HG03175 (cell line): ENCODE measurements around the gene LILRB2.
"Not testable (repeated sequence)": the region's sequence is repeated elsewhere in the genome, so short reads cannot be mapped to it uniquely, and the experiment has no call there.

Experiments used
- ATAC-seq: cut with Tn5 transposase; IDR thresholded peaks from one replicate; pipeline ENCODE4 v1.9.1; 2021; ENCODE audit warnings: mild to moderate bottlenecking, moderate library complexity; ENCODE audit not compliant: unreplicated experiment

LILRB2 gene

DNA sequence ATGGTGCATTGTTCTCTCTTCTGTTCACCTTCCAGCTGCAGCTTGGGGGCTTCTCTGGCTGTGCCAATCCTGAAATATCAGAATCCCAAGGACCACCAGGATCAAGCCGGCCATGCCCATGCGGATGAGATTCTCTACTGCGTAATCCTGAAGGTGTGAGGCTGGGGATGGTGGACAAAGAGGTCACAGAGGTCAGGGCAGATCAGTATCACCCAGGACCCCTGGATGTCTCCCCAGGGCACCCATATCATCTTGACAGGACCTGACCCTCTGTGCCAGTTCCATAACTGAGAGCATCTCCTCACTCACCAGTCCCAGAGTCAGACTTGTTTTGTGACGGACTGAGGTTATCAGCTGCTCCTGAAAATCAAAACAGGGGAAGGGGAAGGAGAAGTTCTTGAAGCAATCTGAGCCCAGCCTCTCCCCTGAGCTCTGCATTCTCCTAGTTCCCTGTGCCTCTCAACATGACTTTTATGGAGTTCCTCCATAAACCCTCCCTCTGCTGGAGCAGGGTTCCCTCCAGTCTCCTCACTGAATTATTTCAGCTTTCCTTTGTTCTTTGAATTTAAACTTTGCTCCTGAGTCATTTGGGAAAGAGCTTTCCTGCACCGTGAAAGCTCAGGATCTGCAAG is 26.6 kb upstream of the LILRB2 start:
- ATAC-seq = no peak

DNA sequence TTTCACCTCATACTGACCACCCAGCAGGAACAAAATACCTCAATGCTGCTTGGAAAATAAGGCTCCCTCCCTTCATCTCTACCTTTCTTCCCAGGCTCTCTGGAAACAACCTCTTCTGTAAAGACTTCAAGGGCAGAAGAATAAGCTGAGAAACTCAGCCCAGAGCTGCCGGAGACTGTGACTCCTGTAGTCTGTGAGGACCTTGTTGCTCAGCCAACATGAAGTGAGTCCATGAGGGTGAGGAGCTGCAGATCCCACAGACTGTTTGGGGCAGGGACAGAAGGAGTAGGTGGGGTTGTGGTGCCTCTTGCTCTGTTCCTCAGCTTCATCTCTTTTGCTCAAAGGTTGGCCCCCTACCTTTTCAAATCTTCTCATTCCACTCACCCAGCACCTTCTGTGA is 24.2 kb upstream of the LILRB2 start:
- no peak for ATAC-seq

DNA sequence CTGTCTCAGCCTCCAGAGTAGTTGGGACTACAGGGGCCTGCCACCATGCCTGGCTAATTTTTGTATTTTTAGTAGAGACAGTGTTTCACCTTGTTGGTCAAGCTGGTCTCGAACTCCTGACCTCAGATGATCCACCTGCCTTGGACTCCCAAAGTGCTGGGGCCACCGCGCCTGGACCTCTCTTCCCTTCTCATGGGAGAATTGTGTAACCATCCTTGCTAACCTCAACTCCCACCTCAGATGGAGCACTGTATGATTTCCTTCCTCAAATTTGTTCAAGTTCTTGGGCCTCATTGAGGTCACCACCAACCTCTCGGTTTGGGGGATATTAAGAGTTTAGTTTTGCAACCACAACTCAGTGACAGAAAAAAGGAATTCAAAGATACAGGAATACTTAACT is 21.3 kb upstream of the LILRB2 start:
- ATAC-seq = no peak

DNA sequence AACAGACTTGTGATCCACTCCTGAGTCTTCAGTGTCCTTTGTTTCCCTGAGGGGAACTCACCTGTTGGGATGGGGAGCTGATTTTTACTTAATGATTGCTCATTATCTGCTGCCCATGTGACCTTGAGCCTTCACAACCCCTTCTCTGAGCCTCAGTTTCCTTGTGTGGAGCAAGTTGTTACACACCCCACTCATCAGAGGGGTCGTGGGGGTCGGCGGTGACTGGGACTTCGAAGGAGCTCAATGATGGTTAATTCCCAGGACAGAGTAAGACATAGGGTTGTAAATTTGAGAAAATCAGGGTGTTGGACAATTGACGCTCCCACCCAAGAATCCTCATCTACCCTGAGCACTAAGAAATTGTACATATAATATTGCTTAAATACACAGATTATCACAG is 18.6 kb upstream of the LILRB2 start:
- no peak for ATAC-seq

GRCh38 chr19:54299126-54299498 is 18.2 kb upstream of the LILRB2 start:
- no peak for ATAC-seq

DNA sequence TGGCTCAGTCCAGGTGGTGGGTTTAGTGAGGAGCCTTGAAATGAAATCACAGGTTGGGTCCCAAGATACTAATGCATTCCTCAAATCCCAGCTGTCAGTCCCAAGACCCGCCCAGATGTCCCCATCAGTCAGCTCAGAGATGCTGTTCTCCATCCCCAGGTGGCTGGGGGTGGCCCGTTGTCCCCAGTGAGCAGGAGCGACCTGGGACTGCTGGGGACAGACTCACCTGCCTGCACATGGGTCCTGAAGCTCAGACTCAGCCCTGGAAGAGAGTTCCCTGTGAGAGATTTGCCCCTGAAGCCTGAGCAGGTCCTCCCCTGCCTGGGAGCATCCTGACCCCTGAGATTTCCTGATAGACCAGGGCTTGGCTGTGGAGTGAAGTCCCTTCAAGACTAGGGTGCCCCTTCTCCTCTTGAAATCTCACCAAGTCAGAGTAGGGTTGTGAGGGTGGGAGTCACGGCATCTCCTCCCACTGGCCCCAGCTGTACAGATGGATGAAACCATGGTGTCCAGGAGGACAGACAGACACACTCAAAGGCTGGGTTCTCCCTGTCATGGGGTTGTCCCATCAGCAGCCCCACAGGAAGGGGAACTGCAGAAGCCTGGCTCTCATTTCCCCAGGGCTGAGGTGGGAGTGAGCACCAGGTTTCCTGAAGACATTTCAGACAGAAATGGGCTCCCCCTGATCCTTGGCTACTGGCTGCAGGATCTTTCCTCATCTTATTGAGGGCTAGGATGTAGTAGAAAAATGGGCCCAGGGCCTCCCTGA is 17.6 kb upstream of the LILRB2 start:
- no peak for ATAC-seq

GRCh38 chr19:54297759-54298305 is 16.9 kb upstream of the LILRB2 start:
- no peak for ATAC-seq

GRCh38 chr19:54294539-54294938 is 13.6 kb upstream of the LILRB2 start:
- ATAC-seq = no peak

- not testable (repeated sequence) for ATAC-seq
These were observed 8.2 kb upstream of the LILRB2 start for GRCh38 chr19:54289160-54289559.

DNA sequence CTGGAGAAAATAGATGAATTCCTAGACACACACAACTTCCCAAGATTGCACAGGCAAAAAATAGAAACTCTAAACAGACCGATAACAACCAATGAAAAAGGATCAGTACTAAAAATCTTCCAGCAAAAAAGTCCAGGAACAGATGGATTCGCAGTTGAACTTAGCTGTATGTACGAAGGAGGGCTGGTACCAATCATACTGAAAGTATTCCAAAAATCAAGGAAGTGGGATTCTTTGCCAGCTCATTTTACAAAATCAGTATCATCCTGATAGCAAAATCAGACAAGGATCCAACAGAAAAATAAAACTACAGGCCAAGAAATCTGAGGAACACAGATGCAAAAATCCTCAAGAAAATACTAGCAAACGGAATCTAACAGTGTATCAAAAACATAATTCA is 6.5 kb upstream of the LILRB2 start:
- no peak for ATAC-seq

- not testable (repeated sequence) for ATAC-seq
These were observed 5.4 kb upstream of the LILRB2 start for GRCh38 chr19:54286283-54286682.

GRCh38 chr19:54285427-54286056 is 4.6 kb upstream of the LILRB2 start:
- ATAC-seq = not testable (repeated sequence)

- ATAC-seq = no peak
These were observed 2.0 kb upstream of the LILRB2 start for GRCh38 chr19:54282686-54283470.

DNA sequence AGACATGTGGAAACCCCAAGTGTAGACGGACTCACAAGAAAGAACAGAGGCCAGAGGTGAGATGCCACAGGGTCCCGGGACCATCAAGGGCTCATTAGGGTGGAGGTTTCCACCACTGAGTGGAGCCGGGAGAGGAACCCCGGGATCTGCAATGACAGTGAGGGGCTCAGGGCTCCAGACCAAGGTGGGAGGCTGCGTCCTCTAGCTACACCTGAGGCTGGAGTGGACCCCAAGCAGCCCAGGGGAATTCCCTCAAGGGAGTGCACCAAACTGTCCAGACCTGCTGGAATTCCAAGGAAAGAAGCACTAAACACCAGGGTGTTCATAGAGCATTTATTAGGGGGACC is 792 bp upstream of the LILRB2 start:
- ATAC-seq = not testable (repeated sequence)

DNA sequence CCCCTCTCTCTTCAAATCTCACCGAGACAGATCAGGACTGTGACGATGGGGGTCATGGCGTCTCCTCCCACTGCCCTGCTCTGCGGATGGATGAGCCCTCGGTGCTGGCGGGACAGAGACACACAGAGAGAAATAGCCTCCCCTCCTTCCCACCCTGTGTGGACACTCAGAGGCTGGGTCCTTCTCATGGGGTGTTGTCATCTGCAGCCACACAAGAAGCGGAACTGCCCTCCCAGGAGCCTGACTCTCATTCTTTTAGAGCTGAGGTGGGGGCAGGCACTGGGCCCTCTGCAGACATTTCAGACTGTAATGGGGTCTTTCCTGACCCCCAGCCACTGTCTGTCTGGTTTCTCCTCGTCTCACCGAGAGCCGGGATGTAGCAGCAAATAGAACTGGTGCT is 469 bp downstream of the LILRB2 start:
- not testable (repeated sequence) for ATAC-seq

DNA sequence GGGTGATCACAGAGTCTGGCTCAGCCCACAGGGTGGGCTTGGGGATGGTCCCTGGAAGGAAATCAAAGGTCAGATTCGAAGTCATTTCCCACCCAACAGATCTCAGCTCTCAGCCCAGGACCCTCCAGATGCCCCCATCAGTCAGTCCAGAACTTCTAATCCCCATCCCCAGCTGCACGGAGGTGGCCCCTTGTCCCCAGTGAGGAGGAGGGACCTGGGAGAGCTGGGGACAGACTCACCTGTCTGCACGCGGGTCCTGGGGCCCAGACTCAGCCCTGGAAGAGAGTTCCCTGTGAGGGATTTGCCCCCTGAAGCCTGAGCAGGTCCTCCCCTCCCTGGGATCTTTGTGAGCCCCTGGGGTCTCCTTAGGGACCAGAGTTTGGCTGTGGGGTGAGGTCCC is 885 bp downstream of the LILRB2 start:
- ATAC-seq = not testable (repeated sequence)

- ATAC-seq = no peak
These were observed 1.4 kb downstream of the LILRB2 start for GRCh38 chr19:54279406-54279962.

DNA sequence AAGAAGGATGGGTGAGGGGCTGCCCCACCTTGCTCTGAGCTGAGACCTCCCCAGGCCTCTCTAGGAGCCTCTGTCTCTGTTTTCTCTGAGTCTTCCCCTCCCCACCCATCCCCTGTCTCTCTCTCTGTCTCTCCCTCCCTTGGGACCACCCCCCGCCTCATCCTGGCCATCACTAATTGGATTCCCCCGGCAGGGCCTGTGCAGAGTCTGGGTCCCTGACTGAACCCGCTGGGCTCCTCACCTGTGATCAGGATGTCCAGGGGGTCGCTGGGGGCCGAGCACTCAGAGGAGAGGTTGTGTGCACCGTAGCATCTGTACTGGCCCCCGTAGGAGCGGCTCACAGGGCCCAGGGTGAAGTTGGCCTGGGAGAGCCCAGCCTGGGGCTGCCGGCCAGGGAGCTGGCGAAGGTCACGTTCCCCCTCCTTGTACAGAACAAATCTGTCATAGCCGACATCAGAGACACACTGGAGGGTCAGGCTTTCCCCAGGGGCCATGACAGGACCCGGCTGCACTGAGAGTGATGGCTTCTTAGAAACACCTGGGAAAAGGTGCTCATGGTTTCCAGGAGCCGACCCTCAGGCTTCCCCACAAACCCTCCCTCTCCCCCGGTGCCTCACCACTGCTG is 2.2 kb downstream of the LILRB2 start:
- not testable (repeated sequence) for ATAC-seq

- ATAC-seq = not testable (repeated sequence)
These were observed 2.9 kb downstream of the LILRB2 start for GRCh38 chr19:54278056-54278455.

DNA sequence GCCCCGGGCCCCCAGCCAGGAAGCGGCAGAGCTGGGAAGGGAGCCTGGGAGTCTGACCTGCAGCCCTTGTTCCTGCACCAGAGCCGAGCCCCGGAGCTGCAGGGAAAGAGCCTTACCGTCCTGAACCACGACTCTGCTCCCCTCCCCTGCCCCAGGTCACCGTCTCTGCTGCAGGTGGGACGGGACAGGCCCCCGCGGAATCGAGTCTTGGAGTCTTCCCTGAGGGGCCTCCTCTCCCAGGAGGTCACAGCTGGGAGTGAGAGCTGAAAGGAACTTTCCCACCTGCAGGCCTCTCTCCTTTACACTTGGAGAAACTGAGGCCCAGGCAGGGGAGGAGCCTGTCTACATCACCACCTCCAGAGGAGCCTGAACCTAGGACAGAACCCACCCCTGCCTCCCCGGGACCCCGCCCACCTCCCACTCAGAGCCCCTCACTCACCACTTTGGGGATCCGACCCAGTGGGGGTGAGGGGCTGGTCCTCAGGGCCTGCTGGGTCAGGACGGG is 3.7 kb downstream of the LILRB2 start:
- not testable (repeated sequence) for ATAC-seq
